H9 (cell line): Measurements from ENCODE around the gene GCAT. TPM values are rescaled to one million over a fixed set of nuclear protein-coding genes. Genes with fewer than 3 reads are reported as not detected.

Experiments
- DNase-seq: peaks from one replicate; pipeline ENCODE4 v3.0.0-alpha.2; 2017
- H2AFZ ChIP-seq: one replicate; pipeline ENCODE4 v1.6.1; 2013; ENCODE audit warnings: mild to moderate bottlenecking, low read length, control low read depth, moderate library complexity
- H2AK5ac ChIP-seq: 2 replicates; pipeline ENCODE4 v1.6.1; 2013; ENCODE audit warnings: low read length, control low read depth, mixed read lengths; ENCODE audit not compliant: insufficient read length
- H2BK120ac ChIP-seq: one replicate; pipeline ENCODE4 v1.6.1; 2013; ENCODE audit warnings: low read depth, mild to moderate bottlenecking, low read length, control low read depth, inconsistent platforms; ENCODE audit not compliant: poor library complexity, severe bottlenecking
- H2BK12ac ChIP-seq: 2 replicates; pipeline ENCODE4 v1.6.1; 2013; ENCODE audit warnings: low read length, control low read depth, mixed read lengths, low read depth; ENCODE audit not compliant: insufficient read length
- H2BK15ac ChIP-seq: 2 replicates; pipeline ENCODE4 v1.6.1; 2013; ENCODE audit warnings: low read depth, low read length, control low read depth
- H2BK20ac ChIP-seq: one replicate; pipeline ENCODE4 v1.6.1; 2013; ENCODE audit warnings: low read depth, mild to moderate bottlenecking, low read length, control low read depth, inconsistent platforms; ENCODE audit not compliant: poor library complexity, severe bottlenecking
- H2BK5ac ChIP-seq: 2 replicates; pipeline ENCODE4 v1.6.1; 2013; ENCODE audit warnings: low read length, control low read depth, mixed read lengths; ENCODE audit not compliant: insufficient read length
- H3K14ac ChIP-seq: 2 replicates; pipeline ENCODE4 v1.6.1; 2013; ENCODE audit warnings: low read length, control low read depth; ENCODE audit not compliant: insufficient read depth
- H3K18ac ChIP-seq: 2 replicates; pipeline ENCODE4 v1.6.1; 2013; ENCODE audit warnings: low read depth, mild to moderate bottlenecking, mixed read lengths, low read length, control low read depth; ENCODE audit not compliant: insufficient read length
- H3K23ac ChIP-seq: 2 replicates; pipeline ENCODE4 v1.6.1; 2013; ENCODE audit warnings: low read length, control low read depth, mixed read lengths, low read depth; ENCODE audit not compliant: insufficient read length
- H3K23me2 ChIP-seq: 2 replicates; pipeline ENCODE4 v1.6.1; 2013; ENCODE audit warnings: low read depth, mild to moderate bottlenecking, mixed read lengths, low read length, control low read depth; ENCODE audit not compliant: insufficient read length, poor library complexity, severe bottlenecking
- H3K27ac ChIP-seq: 2 replicates; pipeline ENCODE4 v1.5.1; 2013; ENCODE audit warnings: low read length, control low read depth, mixed read lengths, low read depth; ENCODE audit not compliant: insufficient read length
- H3K27me3 ChIP-seq: 2 replicates; pipeline ENCODE4 v1.6.1; 2013; ENCODE audit warnings: low read length, control low read depth, inconsistent platforms; ENCODE audit not compliant: insufficient read depth
- H3K4ac ChIP-seq: 2 replicates; pipeline ENCODE4 v1.6.1; 2013; ENCODE audit warnings: low read depth, mild to moderate bottlenecking, control low read depth, inconsistent platforms, low read length, moderate library complexity
- H3K4me1 ChIP-seq: 2 replicates; pipeline ENCODE4 v1.6.1; 2013; ENCODE audit warnings: low read length, control low read depth, inconsistent platforms; ENCODE audit not compliant: insufficient read depth
- H3K4me2 ChIP-seq: 2 replicates; pipeline ENCODE4 v1.6.1; 2013; ENCODE audit warnings: low read length, control low read depth, mixed read lengths; ENCODE audit not compliant: insufficient read length, insufficient read depth
- H3K56ac ChIP-seq: 2 replicates; pipeline ENCODE4 v1.6.1; 2013; ENCODE audit warnings: low read depth, mild to moderate bottlenecking, mixed read lengths, low read length, control low read depth; ENCODE audit not compliant: insufficient read length
- H3K79me1 ChIP-seq: 2 replicates; pipeline ENCODE4 v1.6.1; 2013; ENCODE audit warnings: low read depth, mild to moderate bottlenecking, moderate library complexity, low read length, control low read depth, inconsistent platforms; ENCODE audit not compliant: insufficient read depth, poor library complexity, severe bottlenecking
- H3K79me2 ChIP-seq: 2 replicates; pipeline ENCODE4 v1.6.1; 2013; ENCODE audit warnings: low read length, control low read depth, inconsistent platforms; ENCODE audit not compliant: insufficient read depth
- H3K9ac ChIP-seq: 2 replicates; pipeline ENCODE4 v1.6.1; 2013; ENCODE audit warnings: low read length, control low read depth, mixed read lengths; ENCODE audit not compliant: insufficient read length; ENCODE audit errors: extremely low read depth
- H3K9me3 ChIP-seq: one replicate; pipeline ENCODE4 v1.6.1; 2013; ENCODE audit warnings: low read depth, low read length, inconsistent platforms; ENCODE audit not compliant: control insufficient read depth
- H3T11ph ChIP-seq: one replicate; pipeline ENCODE4 v1.6.1; 2013; ENCODE audit warnings: mild to moderate bottlenecking, low read length, control low read depth, inconsistent platforms
- H4K20me1 ChIP-seq: one replicate; pipeline ENCODE4 v1.6.1; 2013; ENCODE audit not compliant: control insufficient read depth, insufficient read length, insufficient read depth
- H4K5ac ChIP-seq: 2 replicates; pipeline ENCODE4 v1.6.1; 2013; ENCODE audit warnings: low read depth, mild to moderate bottlenecking, mixed read lengths, low read length, control low read depth; ENCODE audit not compliant: insufficient read length
- H4K8ac ChIP-seq: replicated peaks from 2 replicates; pipeline ENCODE4 v1.6.1; 2013; ENCODE audit warnings: low read length, control low read depth, mixed read lengths, low read depth; ENCODE audit not compliant: insufficient read length
- H4K91ac ChIP-seq: 2 replicates; pipeline ENCODE4 v1.6.1; 2013; ENCODE audit warnings: low read depth, mild to moderate bottlenecking, moderate library complexity, mixed read lengths, low read length, control low read depth; ENCODE audit not compliant: insufficient read length
- H3K27ac Mint-ChIP-seq, 3 experiments: 2 replicates in 2 of 3; 3 replicates in 1 of 3; pipeline ENCODE4 v1.8.0; 2020 to 2021; ENCODE audit warnings: mixed read lengths in 3 of 3, mild to moderate bottlenecking in 1 of 3, moderate library complexity in 1 of 3
- H3K27me3 Mint-ChIP-seq: 2 replicates; pipeline ENCODE4 v1.8.0; 2021; ENCODE audit warnings: low read depth, mild to moderate bottlenecking, moderate library complexity, mixed read lengths
- H3K36me3 Mint-ChIP-seq, 3 experiments: 2 replicates in 2 of 3; 3 replicates in 1 of 3; pipeline ENCODE4 v1.8.0; 2020 to 2021; ENCODE audit warnings: low read depth in 3 of 3, mixed read lengths in 3 of 3; ENCODE audit not compliant: insufficient read depth in 1 of 3
- H3K4me1 Mint-ChIP-seq, 2 experiments: 2 replicates each; pipeline ENCODE4 v1.8.0; 2020; ENCODE audit warnings: mixed read lengths in 2 of 2
- H3K4me3 Mint-ChIP-seq, 2 experiments: 2 replicates in 1 of 2; 3 replicates in 1 of 2; pipeline ENCODE4 v1.8.0; 2020 to 2021; ENCODE audit warnings: mild to moderate bottlenecking in 2 of 2, mixed read lengths in 2 of 2, moderate library complexity in 1 of 2
- H3K9me3 Mint-ChIP-seq, 2 experiments: 2 replicates in 1 of 2; 3 replicates in 1 of 2; pipeline ENCODE4 v1.8.0; 2020; ENCODE audit warnings: mild to moderate bottlenecking in 2 of 2, mixed read lengths in 2 of 2, moderate library complexity in 1 of 2
- CTCF ChIP-seq: fragments of 200-600 bp; sonication (generic); conservative IDR thresholded peaks from 3 replicates; pipeline ENCODE4 v1.8.0; 2021; ENCODE audit warnings: antibody characterized with exemption, mild to moderate bottlenecking
- WGBS: extraction: QIAGEN DNeasy Blood & Tissue Kit; methylation state at CpG from one replicate; pipeline ENCODE4 v1.1.7; 2013; ENCODE audit warnings: missing lambda C conversion rate, low lambda C conversion rate, mixed read lengths; ENCODE audit not compliant: insufficient read length; ENCODE audit errors: extremely low coverage; 5-methylcytosine and 5-hydroxymethylcytosine counted together
- total RNA-seq: library from RNA; stranded (reverse); gene quantifications from 2 replicates; pipeline ENCODE4 v1.2.1, GENCODE V29; 2021

GCAT gene
- total RNA-seq, 1 experiment from 2014 or later: 26.9 TPM

- TF ChIP-seq CTCF: no peak
- Histone ChIP-seq H3K14ac (no peak overlapping the region), H4K20me1 (no peaks in the 10 kb centered on the region), H2BK120ac (no peak overlapping the region), H4K8ac (no peak overlapping the region), H3K79me2 (no peaks in the 10 kb centered on the region), H3K9me3 (no peaks in the 10 kb centered on the region), H3K27ac (no peak overlapping the region), H3K9ac (no peak overlapping the region), H4K91ac (no peak overlapping the region), H3K4me1 (no peaks in the 10 kb centered on the region), H3K23ac (no peak overlapping the region), H2BK5ac (no peak overlapping the region), H3K18ac (no peak overlapping the region), H2BK20ac (no peak overlapping the region), H3K56ac (no peak overlapping the region), H3K4me2 (no peak overlapping the region), H2AFZ (no peak overlapping the region), H3K23me2 (no peaks in the 10 kb centered on the region), H3K4ac (no peak overlapping the region), H2AK5ac (no peak overlapping the region), H3K27me3 (no peaks in the 10 kb centered on the region), H4K5ac (no peak overlapping the region), H2BK15ac (no peak overlapping the region), H3T11ph (no peak overlapping the region), H2BK12ac (no peak overlapping the region), H3K79me1 (no peaks in the 10 kb centered on the region)
- DNase-seq: no peak
- no CpG with 5 or more reads among the region's 4 CpGs for WGBS
- peaks cover 0 to 3% of the 10 kb centered on the region in 2 experiments; a peak in 2 of 4 replicates for H3K4me1 Mint-ChIP-seq
- H3K27ac Mint-ChIP-seq: no peak overlapping the region
- peaks cover 3 to 55% (median 35%) of the 10 kb centered on the region in 3 experiments; a peak in 6 of 7 replicates for H3K36me3 Mint-ChIP-seq
- no peaks in the 10 kb centered on the region for H3K9me3 Mint-ChIP-seq
- H3K27me3 Mint-ChIP-seq: no peaks in the 10 kb centered on the region; the same call in 1 of the 2 replicates
- H3K4me3 Mint-ChIP-seq: no peak overlapping the region
Measured at GRCh38 chr22:37771081-37771480, 36.7 kb upstream of the GCAT start.
